HepG2 (cell line): ENCODE measurements around the gene AFF1. TPM values are rescaled to one million over a fixed set of nuclear protein-coding genes. Genes with fewer than 3 reads are reported as not detected.

Experiments used
- AHDC1 ChIP-seq: sonication (generic); formaldehyde crosslinking; IDR thresholded peaks from 2 replicates; pipeline ENCODE4 v1.5.1; 2020; ENCODE audit warnings: mild to moderate bottlenecking, missing genetic modification reagents, borderline replicate concordance
- AKAP8 ChIP-seq: sonication (generic); formaldehyde crosslinking; IDR thresholded peaks from 2 replicates; pipeline ENCODE4 v1.5.1; 2020; ENCODE audit warnings: mild to moderate bottlenecking, missing genetic modification reagents
- BCL6 ChIP-seq: IDR thresholded peaks from 2 replicates; pipeline ENCODE4 v1.6.1; 2016; ENCODE audit warnings: missing genetic modification reagents, missing compliant biosample characterization
- BHLHE40 ChIP-seq: IDR thresholded peaks from 2 replicates; pipeline ENCODE4 v1.6.1; 2011; ENCODE audit warnings: low read length, improper control_type of control experiment
- DDIT3 ChIP-seq: sonication (generic); formaldehyde crosslinking; IDR thresholded peaks from 2 replicates; pipeline ENCODE4 v1.4.0; 2020; ENCODE audit warnings: mild to moderate bottlenecking, missing genetic modification reagents
- DMTF1 ChIP-seq: sonication (generic); formaldehyde crosslinking; IDR thresholded peaks from 2 replicates; pipeline ENCODE4 v1.4.0; 2020; ENCODE audit warnings: mild to moderate bottlenecking, missing genetic modification reagents
- GATAD1 ChIP-seq: IDR thresholded peaks from 2 replicates; pipeline ENCODE4 v1.6.1; 2016; ENCODE audit warnings: missing genetic modification reagents, missing compliant biosample characterization
- HNRNPH1 ChIP-seq: fragments of 200-400 bp; formaldehyde crosslinking; optimal IDR thresholded peaks from 2 replicates; pipeline ENCODE3; 2017; ENCODE audit warnings: mild to moderate bottlenecking, low read depth, low read length
- IKZF5 ChIP-seq: IDR thresholded peaks from 2 replicates; pipeline ENCODE4 v1.6.1; 2018; ENCODE audit warnings: missing genetic modification reagents, mild to moderate bottlenecking, missing compliant biosample characterization
- MED1 ChIP-seq: sonication (generic); formaldehyde crosslinking; IDR thresholded peaks from 2 replicates; pipeline ENCODE4 v1.4.0; 2020; ENCODE audit warnings: missing genetic modification reagents
- MIER2 ChIP-seq: IDR thresholded peaks from 2 replicates; pipeline ENCODE4 v1.6.1; 2016; ENCODE audit warnings: missing biosample characterization, missing genetic modification reagents
- MLX ChIP-seq: IDR thresholded peaks from 2 replicates; pipeline ENCODE4 v1.6.1; 2016
- MXI1 ChIP-seq: IDR thresholded peaks from 3 replicates; pipeline ENCODE4 v1.6.1; 2012; ENCODE audit warnings: low read depth, low read length, inconsistent platforms, borderline replicate concordance
- PITX1 ChIP-seq: sonication (generic); formaldehyde crosslinking; IDR thresholded peaks from 2 replicates; pipeline ENCODE4 v1.5.1; 2020; ENCODE audit warnings: mild to moderate bottlenecking, missing genetic modification reagents
- RORA ChIP-seq: sonication (generic); formaldehyde crosslinking; IDR thresholded peaks from 2 replicates; pipeline ENCODE4 v1.5.0; 2020; ENCODE audit warnings: mild to moderate bottlenecking, missing genetic modification reagents, moderate library complexity
- ZBTB7B ChIP-seq: sonication (generic); formaldehyde crosslinking; IDR thresholded peaks from 2 replicates; pipeline ENCODE4 v1.4.0; 2020; ENCODE audit warnings: missing genetic modification reagents
- ZNF17 ChIP-seq: sonication (generic); formaldehyde crosslinking; IDR thresholded peaks from 2 replicates; pipeline ENCODE4 v1.5.0; 2020; ENCODE audit warnings: mild to moderate bottlenecking, missing genetic modification reagents
- ZNF362 ChIP-seq: sonication (generic); formaldehyde crosslinking; IDR thresholded peaks from 2 replicates; pipeline ENCODE4 v1.4.0; 2020; ENCODE audit warnings: missing genetic modification reagents, mild to moderate bottlenecking, borderline replicate concordance
- polyA plus RNA-seq, 8 experiments: library from polyadenylated mRNA; depleted of rRNA in 3 of 8; stranded (reverse) in 7 of 8; unstranded in 1 of 8; fragments of >200 nt; fragmentation: Illumina TruSeq in 4 of 8; extraction: Trizol in 4 of 8; gene quantifications; 2 replicates each; pipeline versions ENCODE4 v1.2.1 to v1.2.3, GENCODE V29; 2011 to 2016; ENCODE audit warnings: low read depth in 4 of 8, missing spikeins in 1 of 8, mixed read lengths in 1 of 8; ENCODE audit not compliant: insufficient read depth in 1 of 8
- total RNA-seq, 5 experiments: library from RNA; depleted of rRNA; stranded (reverse); fragments of >200 nt; fragmentation: Illumina TruSeq; extraction: Trizol; gene quantifications; 2 replicates each; pipeline ENCODE4 v1.2.3, GENCODE V29; 2016; ENCODE audit warnings: low read depth in 1 of 5

AFF1 gene
- total and polyA plus RNA-seq, 2 of the 13 experiments (the other 11 are each of a cell fraction or from before 2014, with no cell fraction given) = 15.5 to 15.9 TPM

- TF ChIP-seq BCL6 (CRISPR knock-in tag) = peak; percentile 31; the same call in 1 of the 2 replicates
- no peak for TF ChIP-seq AKAP8 (CRISPR knock-in tag)
- no peak for TF ChIP-seq ZNF17
- peak; percentile 56 for TF ChIP-seq MED1 (CRISPR knock-in tag)
- no peak for TF ChIP-seq HNRNPH1
- TF ChIP-seq RORA (CRISPR knock-in tag) = no peak
- TF ChIP-seq MLX (CRISPR knock-in tag) = no peak
- no peak for TF ChIP-seq BHLHE40
- 0 out of 2 replicates have a peak, but pooled peaks have one; percentile 29 for TF ChIP-seq MIER2 (CRISPR knock-in tag)
- TF ChIP-seq DDIT3 (CRISPR knock-in tag) = no peak
- TF ChIP-seq GATAD1 (CRISPR knock-in tag) = no peak
- TF ChIP-seq ZNF362 (CRISPR knock-in tag) = peak; percentile 69; the same call in 1 of the 2 replicates
- TF ChIP-seq ZBTB7B = 0 out of 2 replicates have a peak, but pooled peaks have one; percentile 49
- TF ChIP-seq IKZF5 (CRISPR knock-in tag) = no peak; the same call in 1 of the 2 replicates
- peak; percentile 67; the same call in 1 of the 2 replicates for TF ChIP-seq AHDC1 (CRISPR knock-in tag)
- peak; percentile 80 for TF ChIP-seq PITX1 (CRISPR knock-in tag)
- no peak for TF ChIP-seq MXI1
- no peak for TF ChIP-seq DMTF1
These were observed 77.6 kb downstream of the AFF1 start (continued) for GRCh38 chr4:87012265-87012953.
